Measurements from ENCODE around the gene ANKIB1.

ANKIB1 gene

GRCh38 chr7:92447345-92448204, 201.8 kb downstream of the ANKIB1 start, which contains the start of gene GATAD1:
Gene GATAD1, plus strand, starts transcription at chr7:92447482. Its CDS starts 248 bp downstream, at chr7:92447730.
- Mint-ChIP-seq H3K36me3 (ENCODE audit: low read depth) (peaks cover 11% of the 10 kb centered on the region), H3K4me3 (peak within 1 kb of the TSS; percentile 92), H3K4me1 (ENCODE audit: low read depth) (peaks cover 8% of the 10 kb centered on the region), H3K27me3 (ENCODE audit: low read depth) (no peaks in the 10 kb centered on the region), H3K9me3 (no peaks in the 10 kb centered on the region), H3K27ac (peak within 1 kb of the TSS; percentile 96)

GRCh38 chr7:92448205-92448747, 202.5 kb downstream of the ANKIB1 start:
- H3K9me3 Mint-ChIP-seq, result no peaks in the 10 kb centered on the region
- H3K36me3 Mint-ChIP-seq (ENCODE audit: low read depth), result peaks cover 13% of the 10 kb centered on the region
- H3K4me1 Mint-ChIP-seq (ENCODE audit: low read depth), result peaks cover 8% of the 10 kb centered on the region
- peak overlapping the region; percentile 92 for H3K4me3 Mint-ChIP-seq
- no peaks in the 10 kb centered on the region for H3K27me3 Mint-ChIP-seq (ENCODE audit: low read depth)
- peak overlapping the region; percentile 96 for H3K27ac Mint-ChIP-seq
